Stomach (tissue), 9 donors: Measurements from ENCODE around the gene TMEM154. TPM values are rescaled to one million over a fixed set of nuclear protein-coding genes. Genes with fewer than 3 reads are reported as not detected.

Experiments used
- DNase-seq, 2 donors: peaks; one replicate each; pipeline versions ENCODE4 v3.0.0 to v3.0.0-alpha.2; 2013 to 2019
- H3K27ac ChIP-seq, 5 donors: fragments of 200-600 bp in 4 of 5; sonication (generic) in 4 of 5; one replicate each; pipeline ENCODE4 v1.5.1; 2013 to 2019; ENCODE audit warnings: mild to moderate bottlenecking in 1 of 5, moderate library complexity in 1 of 5
- H3K27me3 ChIP-seq, 3 donors: fragments of 200-600 bp; sonication (generic); one replicate each; pipeline ENCODE4 v1.5.1; 2017 to 2019; ENCODE audit warnings: mixed run types in 1 of 3
- H3K36me3 ChIP-seq, 4 donors: fragments of 200-600 bp; sonication (generic); 1 replicate in 3 of 4; 2 replicates in 1 of 4; pipeline ENCODE4 v1.5.1; 2016 to 2019
- H3K4me1 ChIP-seq, 4 donors: fragments of 200-600 bp; sonication (generic); one replicate each; pipeline ENCODE4 v1.5.1; 2016 to 2019
- H3K4me3 ChIP-seq, 4 donors: fragments of 200-600 bp; sonication (generic) in 3 of 4; one replicate each; pipeline ENCODE4 v1.5.1; 2016 to 2019; ENCODE audit warnings: mild to moderate bottlenecking in 1 of 4
- H3K9me3 ChIP-seq, 4 donors: fragments of 200-600 bp; sonication (generic); one replicate each; pipeline ENCODE4 v1.5.1; 2016 to 2019
- EP300 ChIP-seq: sonication (generic); formaldehyde crosslinking; IDR thresholded peaks from one replicate; pipeline ENCODE4 v1.6.1; 2017; ENCODE audit warnings: antibody characterized with exemption
- POLR2A ChIP-seq, 4 donors: fragments of 450-650 bp; IDR thresholded peaks; one replicate each; pipeline ENCODE4 v1.6.1; 2016; ENCODE audit warnings: antibody characterized with exemption in 4 of 4, control low read depth in 2 of 4, mild to moderate bottlenecking in 1 of 4, moderate library complexity in 1 of 4
- POLR2AphosphoS5 ChIP-seq, 3 donors: sonication (generic); formaldehyde crosslinking; IDR thresholded peaks; one replicate each; pipeline ENCODE4 v1.6.1; 2016; ENCODE audit warnings: antibody characterized with exemption in 3 of 3
- WGBS, 5 donors: extraction: QIAGEN DNeasy Blood & Tissue Kit in 3 of 5; methylation state at CpG; one replicate each; pipeline versions ENCODE4 v1.1.5 to v1.1.7; 2013 to 2018; 5-methylcytosine and 5-hydroxymethylcytosine counted together
- intact Hi-C: fragments of 100-400 bp; cut with DNase I; formaldehyde crosslinking; loops from one replicate; pipeline ENCODE4 v1.15.1; 2023; ENCODE audit warnings: low total_unique reads
- polyA plus RNA-seq, 3 donors: library from polyadenylated mRNA; stranded (reverse); fragments of 200-250 nt; gene quantifications; one replicate each; pipeline ENCODE4 v1.2.3, GENCODE V29; 2013
- total RNA-seq, 5 donors: library from RNA; depleted of rRNA; stranded (reverse); fragments of >200 nt; gene quantifications; one replicate each; pipeline versions ENCODE4 v1.1.0 to v1.2.3, GENCODE V29; 2014 to 2016
- TF ChIP-seq, protein P1 (sequence below), 7 experiments: fragments of 450-650 bp in 4 of 7; fragments of 200-600 bp in 3 of 7; sonication (generic) in 3 of 7; IDR thresholded peaks; one replicate each; pipeline ENCODE4 v1.5.1; 2016 to 2019; ENCODE audit warnings: antibody characterized with exemption in 7 of 7, control low read depth in 2 of 7, mild to moderate bottlenecking in 1 of 7
- donor health status: healthy with polysubstance abuse.
- donor health status: Bipolar disorder and iron deficiency.
- donor health status: healthy.

The TMEM154 gene
- total and polyA plus RNA-seq, 8 donors, result under 0.01 to 5.5 (median 0.69) TPM

- Histone ChIP-seq H3K4me3 (no peak overlapping the region), H3K27me3 (no peaks in the 10 kb centered on the region), H3K9me3 (no peaks in the 10 kb centered on the region), H3K27ac (peak overlapping the region in 1 of 5 donors; percentile 47), H3K4me1 (peaks cover 0 to 10% (median 0%) of the 10 kb centered on the region in 4 donors), H3K36me3 (no peaks in the 10 kb centered on the region)
- intact Hi-C loops, result no loop called here
- DNase-seq, result peak; percentile 30 to 78
- TF ChIP-seq EP300, result no peak
- TF ChIP-seq POLR2A (IDR thresholded peaks at IDR 0.05), result no peak
- TF ChIP-seq, protein P1, sequence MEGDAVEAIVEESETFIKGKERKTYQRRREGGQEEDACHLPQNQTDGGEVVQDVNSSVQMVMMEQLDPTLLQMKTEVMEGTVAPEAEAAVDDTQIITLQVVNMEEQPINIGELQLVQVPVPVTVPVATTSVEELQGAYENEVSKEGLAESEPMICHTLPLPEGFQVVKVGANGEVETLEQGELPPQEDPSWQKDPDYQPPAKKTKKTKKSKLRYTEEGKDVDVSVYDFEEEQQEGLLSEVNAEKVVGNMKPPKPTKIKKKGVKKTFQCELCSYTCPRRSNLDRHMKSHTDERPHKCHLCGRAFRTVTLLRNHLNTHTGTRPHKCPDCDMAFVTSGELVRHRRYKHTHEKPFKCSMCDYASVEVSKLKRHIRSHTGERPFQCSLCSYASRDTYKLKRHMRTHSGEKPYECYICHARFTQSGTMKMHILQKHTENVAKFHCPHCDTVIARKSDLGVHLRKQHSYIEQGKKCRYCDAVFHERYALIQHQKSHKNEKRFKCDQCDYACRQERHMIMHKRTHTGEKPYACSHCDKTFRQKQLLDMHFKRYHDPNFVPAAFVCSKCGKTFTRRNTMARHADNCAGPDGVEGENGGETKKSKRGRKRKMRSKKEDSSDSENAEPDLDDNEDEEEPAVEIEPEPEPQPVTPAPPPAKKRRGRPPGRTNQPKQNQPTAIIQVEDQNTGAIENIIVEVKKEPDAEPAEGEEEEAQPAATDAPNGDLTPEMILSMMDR (IDR thresholded peaks at IDR 0.05), result no peak
- no peak for TF ChIP-seq POLR2AphosphoS5 (IDR thresholded peaks at IDR 0.05)
- 20 to 51% (median 37%) methylated on average over 5 of the region's 5 CpGs for WGBS, 5 donors
Observed at GRCh38 chr4:152696764-152697261, 17.0 kb upstream of the TMEM154 start.

DNA sequence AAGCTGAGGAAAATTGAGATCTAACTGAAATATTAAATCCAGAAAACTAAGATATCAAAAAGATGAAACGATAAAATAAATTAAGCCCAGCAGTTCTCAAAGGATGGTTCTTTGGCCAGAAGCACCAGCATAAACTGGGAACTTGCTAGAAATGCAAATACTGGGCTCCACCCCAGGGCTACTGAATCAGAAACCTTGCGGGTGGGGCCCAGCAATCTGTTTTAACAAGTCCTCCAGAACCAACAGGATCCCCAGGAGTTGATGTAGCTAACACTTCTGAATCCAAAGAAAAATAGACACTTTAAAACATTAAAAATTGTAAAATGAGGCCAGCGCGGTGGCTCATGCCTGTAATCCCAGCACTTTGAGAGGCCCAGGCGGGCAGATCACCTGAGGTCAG, 14.1 kb upstream of the TMEM154 start:
- 83 to 90% (median 85%) methylated on average over 5 of the region's 5 CpGs for WGBS, 5 donors
- intact Hi-C loops, result no loop called here
- H3K27ac ChIP-seq, result no peak overlapping the region
- H3K4me1 ChIP-seq, result peaks cover 0 to 10% (median 0%) of the 10 kb centered on the region in 4 donors
- H3K9me3 ChIP-seq, result no peaks in the 10 kb centered on the region
- no peaks in the 10 kb centered on the region for H3K27me3 ChIP-seq
- H3K36me3 ChIP-seq, result no peaks in the 10 kb centered on the region
- DNase-seq, result no peak
- TF ChIP-seq, protein P1 (IDR thresholded peaks at IDR 0.05), result no peak
- TF ChIP-seq EP300 (no peak), POLR2A (IDR thresholded peaks at IDR 0.05) (no peak), POLR2AphosphoS5 (IDR thresholded peaks at IDR 0.05) (no peak)
- H3K4me3 ChIP-seq, result no peak overlapping the region

- Histone ChIP-seq H3K4me1 (no peaks in the 10 kb centered on the region), H3K27me3 (no peaks in the 10 kb centered on the region), H3K9me3 (no peaks in the 10 kb centered on the region), H3K4me3 (no peak overlapping the region), H3K36me3 (no peaks in the 10 kb centered on the region), H3K27ac (no peak overlapping the region)
- TF ChIP-seq, protein P1 (IDR thresholded peaks at IDR 0.05), result no peak
- TF ChIP-seq EP300 (no peak), POLR2A (IDR thresholded peaks at IDR 0.05) (no peak), POLR2AphosphoS5 (IDR thresholded peaks at IDR 0.05) (no peak)
- intact Hi-C loops, result no loop called here
- no peak for DNase-seq
- WGBS, 5 donors, result 81 to 91% (median 87%) methylated on average over 1 of the region's 1 CpG
Observed at GRCh38 chr4:152691761-152692160, 12.0 kb upstream of the TMEM154 start.

GRCh38 chr4:152690706-152691651, 11.2 kb upstream of the TMEM154 start:
- WGBS, 5 donors, result 69 to 81% (median 73%) methylated on average over 4 of the region's 4 CpGs
- TF ChIP-seq POLR2AphosphoS5 (IDR thresholded peaks at IDR 0.05), result no peak
- no peak for TF ChIP-seq POLR2A (IDR thresholded peaks at IDR 0.05)
- TF ChIP-seq, protein P1 (IDR thresholded peaks at IDR 0.05), result no peak
- no peak for TF ChIP-seq EP300
- Histone ChIP-seq H3K9me3 (no peaks in the 10 kb centered on the region), H3K4me1 (no peaks in the 10 kb centered on the region), H3K27ac (no peak overlapping the region), H3K36me3 (no peaks in the 10 kb centered on the region), H3K4me3 (no peak overlapping the region), H3K27me3 (no peaks in the 10 kb centered on the region)
- intact Hi-C loops, result no loop called here
- no peak for DNase-seq
